Nephron progenitor cell (in vitro differentiated cells): ENCODE measurements around the gene SPIN4.

Experiments used
- DNase-seq: peaks from one replicate; pipeline ENCODE4 v3.0.0; 2021
- H3K27ac Mint-ChIP-seq: 2 replicates; pipeline ENCODE4 v1.8.0; 2021; ENCODE audit warnings: mild to moderate bottlenecking, moderate library complexity, mixed read lengths
- H3K27me3 Mint-ChIP-seq: 2 replicates; pipeline ENCODE4 v1.8.0; 2021; ENCODE audit warnings: mild to moderate bottlenecking, low read depth, mixed read lengths; ENCODE audit not compliant: poor library complexity
- H3K36me3 Mint-ChIP-seq: 2 replicates; pipeline ENCODE4 v1.8.0; 2021; ENCODE audit warnings: low read depth, mixed read lengths
- H3K4me1 Mint-ChIP-seq: 2 replicates; pipeline ENCODE4 v1.8.0; 2021; ENCODE audit warnings: mixed read lengths
- H3K4me3 Mint-ChIP-seq: 2 replicates; pipeline ENCODE4 v1.8.0; 2021; ENCODE audit warnings: mild to moderate bottlenecking, moderate library complexity, mixed read lengths
- H3K9me3 Mint-ChIP-seq: 2 replicates; pipeline ENCODE4 v1.8.0; 2021; ENCODE audit warnings: mild to moderate bottlenecking, moderate library complexity, mixed read lengths
- CTCF ChIP-seq: fragments of 200-600 bp; sonication (generic); IDR thresholded peaks from 2 replicates; pipeline ENCODE4 v1.5.0; 2021; ENCODE audit warnings: antibody characterized with exemption

Gene SPIN4

GRCh38 chrX:63327788-63328187 is 23.3 kb downstream of the SPIN4 start:
- Mint-ChIP-seq H3K4me3 (no peak overlapping the region), H3K27ac (no peak overlapping the region), H3K9me3 (peaks cover 26% of the 10 kb centered on the region), H3K4me1 (no peaks in the 10 kb centered on the region), H3K27me3 (no peaks in the 10 kb centered on the region), H3K36me3 (peaks cover 30% of the 10 kb centered on the region)
- DNase-seq, result no peak
- TF ChIP-seq CTCF, result no peak

GRCh38 chrX:63299596-63299995 is 51.5 kb downstream of the SPIN4 start:
- peaks cover 60% of the 10 kb centered on the region for H3K9me3 Mint-ChIP-seq
- no peaks in the 10 kb centered on the region for H3K4me1 Mint-ChIP-seq
- TF ChIP-seq CTCF, result no peak
- H3K36me3 Mint-ChIP-seq, result peaks cover 4% of the 10 kb centered on the region
- no peak for DNase-seq
- no peak overlapping the region for H3K27ac Mint-ChIP-seq
- no peak overlapping the region for H3K4me3 Mint-ChIP-seq
- H3K27me3 Mint-ChIP-seq, result peaks cover 2% of the 10 kb centered on the region
